GM06990 (cell line): ENCODE results near the gene HIP1.

Experiments
- DNase-seq: peaks from one replicate; pipeline ENCODE4 v3.0.0-alpha.2; 2011; ENCODE audit not compliant: insufficient read length; ENCODE audit errors: extremely low read depth
- H3K27me3 ChIP-seq: replicated peaks from 2 replicates; pipeline ENCODE4 v1.6.0; 2011; ENCODE audit warnings: low read length; ENCODE audit not compliant: control insufficient read depth, insufficient read depth
- H3K36me3 ChIP-seq: 2 replicates; pipeline ENCODE4 v1.5.1; 2011; ENCODE audit warnings: low read length; ENCODE audit not compliant: control insufficient read depth, insufficient read depth
- H3K4me3 ChIP-seq: replicated peaks from 2 replicates; pipeline ENCODE4 v1.5.1; 2011; ENCODE audit warnings: low read depth, mild to moderate bottlenecking, control low read depth, low read length
- CTCF ChIP-seq: IDR thresholded peaks from 2 replicates; pipeline ENCODE4 v1.5.1; 2011; ENCODE audit warnings: low read length, control low read depth, mild to moderate bottlenecking, inconsistent platforms; ENCODE audit not compliant: insufficient read depth, poor library complexity, severe bottlenecking

HIP1 gene

GRCh38 chr7:75652788-75653187, 86.0 kb downstream of the HIP1 start:
- DNase-seq, result no peak
- no peaks in the 10 kb centered on the region for H3K36me3 ChIP-seq
- TF ChIP-seq CTCF, result no peak
- H3K4me3 ChIP-seq, result no peak overlapping the region
- H3K27me3 ChIP-seq, result no peaks in the 10 kb centered on the region

- H3K27me3 ChIP-seq, result no peaks in the 10 kb centered on the region
- no peaks in the 10 kb centered on the region for H3K36me3 ChIP-seq
- DNase-seq, result no peak
- TF ChIP-seq CTCF, result no peak
- H3K4me3 ChIP-seq, result no peak overlapping the region
Observed at GRCh38 chr7:75650681-75651080, 88.1 kb downstream of the HIP1 start.

GRCh38 chr7:75650062-75650461, 88.7 kb downstream of the HIP1 start:
- DNase-seq, result no peak

GRCh38 chr7:75649462-75649861, 89.3 kb downstream of the HIP1 start:
- Histone ChIP-seq H3K36me3 (no peaks in the 10 kb centered on the region), H3K27me3 (no peaks in the 10 kb centered on the region), H3K4me3 (no peak overlapping the region)
- no peak for DNase-seq
- TF ChIP-seq CTCF, result no peak

More at GRCh38 chr7:75650062-75650461, 88.7 kb downstream of the HIP1 start:
- Histone ChIP-seq H3K4me3 (no peak overlapping the region), H3K27me3 (no peaks in the 10 kb centered on the region), H3K36me3 (no peaks in the 10 kb centered on the region)
- no peak for TF ChIP-seq CTCF

GRCh38 chr7:75647709-75648438, 90.9 kb downstream of the HIP1 start:
- no peaks in the 10 kb centered on the region for H3K27me3 ChIP-seq
- H3K4me3 ChIP-seq, result no peak overlapping the region
- no peak for TF ChIP-seq CTCF
- no peaks in the 10 kb centered on the region for H3K36me3 ChIP-seq
- no peak for DNase-seq
